K562 (cell line): ENCODE results near the gene ATG13.

Experiments used
- CTCF ChIP-seq, 3 experiments: IDR thresholded peaks in 2 of 3; conservative IDR thresholded peaks in 1 of 3; 2 replicates each; pipeline ENCODE4 v1.5.1; 2011 to 2012; ENCODE audit warnings: low read length in 3 of 3, mild to moderate bottlenecking in 3 of 3, control low read depth in 2 of 3, improper control_type of control experiment in 1 of 3, inconsistent platforms in 1 of 3, low read depth in 1 of 3, mixed read lengths in 1 of 3, moderate library complexity in 1 of 3; ENCODE audit not compliant: insufficient read depth in 2 of 3
- EZH2 ChIP-seq: IDR thresholded peaks from 2 replicates; pipeline ENCODE4 v1.6.1; 2012; ENCODE audit warnings: low read depth, mild to moderate bottlenecking, inconsistent platforms, low read length, borderline replicate concordance
- FOXO4 ChIP-seq: fragments of 450-650 bp; formaldehyde crosslinking; IDR thresholded peaks from 2 replicates; pipeline ENCODE4 v1.4.0; 2020; ENCODE audit warnings: mild to moderate bottlenecking, moderate library complexity
- HMG20A ChIP-seq: fragments of 450-650 bp; formaldehyde crosslinking; conservative IDR thresholded peaks from 2 replicates; pipeline ENCODE4 v1.4.0; 2020; ENCODE audit warnings: mild to moderate bottlenecking, mixed read lengths
- MAFF ChIP-seq: IDR thresholded peaks from 2 replicates; pipeline ENCODE4 v1.6.1; 2012; ENCODE audit warnings: low read length, improper control_type of control experiment
- NR3C1 ChIP-seq: sonication (generic); formaldehyde crosslinking; IDR thresholded peaks from 2 replicates; pipeline ENCODE4 v1.8.1; 2022; ENCODE audit warnings: missing genetic modification reagents
- PCBP2 ChIP-seq: fragments of 200-400 bp; formaldehyde crosslinking; IDR thresholded peaks from 2 replicates; pipeline ENCODE4 v1.6.1; 2018; ENCODE audit warnings: low read length, low read depth, mild to moderate bottlenecking, moderate library complexity; ENCODE audit not compliant: poor library complexity, severe bottlenecking
- POLR2A ChIP-seq: fragments of 450-650 bp; conservative IDR thresholded peaks from 2 replicates; pipeline ENCODE4 v1.6.1; 2016
- POLR3A ChIP-seq: IDR thresholded peaks from 2 replicates; pipeline ENCODE4 v1.6.1; 2011; ENCODE audit warnings: borderline replicate concordance, mild to moderate bottlenecking, moderate library complexity; ENCODE audit not compliant: insufficient read length, insufficient read depth; ENCODE audit errors: extremely low read depth
- YY1 ChIP-seq, 3 experiments: IDR thresholded peaks; 2 replicates each; pipeline ENCODE4 v1.6.1; 2011; ENCODE audit warnings: low read length in 2 of 3, mild to moderate bottlenecking in 2 of 3, moderate library complexity in 2 of 3, borderline replicate concordance in 1 of 3, control low read depth in 1 of 3, low read depth in 1 of 3; ENCODE audit not compliant: insufficient read depth in 3 of 3, insufficient replicate concordance in 2 of 3, control insufficient read depth in 1 of 3, insufficient read length in 1 of 3; ENCODE audit errors: extremely low read depth in 1 of 3
- ZKSCAN8 ChIP-seq: fragments of 200-800 bp; sonication (Bioruptor generic); IDR thresholded peaks from 2 replicates; pipeline ENCODE4 v1.6.1; 2016; ENCODE audit warnings: missing genetic modification characterization, missing compliant biosample characterization
- ZNF354B ChIP-seq: fragments of 250-450 bp; sonication (Bioruptor Pico); IDR thresholded peaks from 2 replicates; pipeline ENCODE4 v1.4.0; 2020
- ZNF584 ChIP-seq: fragments of 200-800 bp; sonication (Bioruptor generic); IDR thresholded peaks from 2 replicates; pipeline ENCODE4 v1.6.1; 2016; ENCODE audit warnings: low read depth, mild to moderate bottlenecking, missing genetic modification characterization, missing compliant biosample characterization

- TF ChIP-seq EZH2 (no peak), CTCF (IDR thresholded peaks at IDR 0.05 in 2 of 3, conservative IDR thresholded peaks at IDR 0.05 in 1 of 3; ENCODE audit: insufficient read depth in 2 of 3, low read depth in 1 of 3, low read length in 3 of 3) (no peak), POLR2A (no peak), ZNF584 (CRISPR knock-in tag) (no peak), NR3C1 (CRISPR knock-in tag) (no peak), POLR3A (no peak), ZNF354B (no peak), HMG20A (CRISPR knock-in tag) (no peak), MAFF (no peak), PCBP2 (no peak), YY1 (IDR thresholded peaks at IDR 0.05; ENCODE audit: borderline replicate concordance in 1 of 3, control insufficient read depth in 1 of 3, extremely low read depth in 1 of 3, insufficient read depth in 3 of 3, insufficient read length in 1 of 3, insufficient replicate concordance in 2 of 3, low read depth in 1 of 3, low read length in 2 of 3) (no peak), FOXO4 (CRISPR knock-in tag) (no peak), ZKSCAN8 (CRISPR knock-in tag) (no peak)
These were observed 80.0 kb downstream of the ATG13 start for GRCh38 chr11:46697303-46697702.
